NCI-H187 treated with DMSO at 0.1 percent for 48 hours (cell line): ENCODE measurements around the gene TMC4.
A peak's percentile ranks its signal among the peaks of the same experiment; 100 is the strongest.

Source experiments
- DNase-seq: peaks from one replicate; lab custom pipeline; 2025; lab: John Stamatoyannopoulos, UW

TMC4 gene

DNA sequence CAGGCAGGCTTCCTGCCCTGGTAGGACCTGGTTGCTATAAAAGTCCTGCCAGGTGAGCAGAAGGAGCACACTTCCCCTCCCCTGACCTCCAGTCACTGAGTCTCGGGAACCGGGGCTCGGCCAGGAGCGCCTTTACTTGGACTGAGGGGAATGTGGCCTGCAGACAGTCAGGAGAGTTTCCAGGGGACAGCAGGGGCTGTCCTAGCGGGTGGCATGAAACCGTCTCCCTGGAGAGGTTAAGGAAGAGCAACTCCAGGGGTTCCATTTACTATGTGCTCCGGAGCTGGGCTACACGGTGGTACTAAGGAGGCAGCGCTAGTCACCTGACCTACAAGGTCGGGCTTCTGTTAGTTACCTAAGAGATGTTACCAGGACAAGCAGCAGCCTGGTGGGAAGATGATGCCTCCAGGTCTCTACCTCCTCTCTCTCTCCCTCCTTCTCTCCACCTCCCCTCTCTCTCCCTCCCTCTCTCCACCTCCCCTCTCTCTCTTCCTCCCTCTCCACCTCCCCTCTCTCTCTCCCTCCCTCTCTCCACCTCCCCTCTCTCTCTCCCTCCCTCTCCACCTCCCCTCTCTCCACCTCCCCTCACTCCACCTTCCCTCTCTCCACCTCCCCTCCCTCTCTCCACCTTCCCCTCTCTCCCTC is 39.5 kb downstream of the TMC4 start:
- DNase-seq, result no peak

DNA sequence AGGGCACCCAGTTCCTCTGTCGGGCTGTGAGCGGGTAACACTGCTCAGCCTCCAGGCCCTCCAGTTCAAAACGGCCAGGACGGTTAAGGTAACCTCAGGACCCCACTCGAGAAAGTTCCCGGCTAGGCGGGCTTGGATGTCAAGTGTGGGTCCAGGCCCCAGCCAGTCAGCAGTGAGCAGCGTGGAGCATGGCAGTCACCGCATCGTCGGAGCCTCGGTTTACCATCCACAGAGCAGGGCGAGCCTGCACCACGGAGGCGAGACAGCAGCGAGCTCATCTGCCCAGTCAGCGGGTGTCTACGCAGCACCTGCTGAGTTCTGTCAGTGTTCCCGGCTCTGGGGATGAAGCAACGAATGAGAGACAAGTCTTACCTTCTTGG is 43.4 kb downstream of the TMC4 start:
- no peak for DNase-seq

DNA sequence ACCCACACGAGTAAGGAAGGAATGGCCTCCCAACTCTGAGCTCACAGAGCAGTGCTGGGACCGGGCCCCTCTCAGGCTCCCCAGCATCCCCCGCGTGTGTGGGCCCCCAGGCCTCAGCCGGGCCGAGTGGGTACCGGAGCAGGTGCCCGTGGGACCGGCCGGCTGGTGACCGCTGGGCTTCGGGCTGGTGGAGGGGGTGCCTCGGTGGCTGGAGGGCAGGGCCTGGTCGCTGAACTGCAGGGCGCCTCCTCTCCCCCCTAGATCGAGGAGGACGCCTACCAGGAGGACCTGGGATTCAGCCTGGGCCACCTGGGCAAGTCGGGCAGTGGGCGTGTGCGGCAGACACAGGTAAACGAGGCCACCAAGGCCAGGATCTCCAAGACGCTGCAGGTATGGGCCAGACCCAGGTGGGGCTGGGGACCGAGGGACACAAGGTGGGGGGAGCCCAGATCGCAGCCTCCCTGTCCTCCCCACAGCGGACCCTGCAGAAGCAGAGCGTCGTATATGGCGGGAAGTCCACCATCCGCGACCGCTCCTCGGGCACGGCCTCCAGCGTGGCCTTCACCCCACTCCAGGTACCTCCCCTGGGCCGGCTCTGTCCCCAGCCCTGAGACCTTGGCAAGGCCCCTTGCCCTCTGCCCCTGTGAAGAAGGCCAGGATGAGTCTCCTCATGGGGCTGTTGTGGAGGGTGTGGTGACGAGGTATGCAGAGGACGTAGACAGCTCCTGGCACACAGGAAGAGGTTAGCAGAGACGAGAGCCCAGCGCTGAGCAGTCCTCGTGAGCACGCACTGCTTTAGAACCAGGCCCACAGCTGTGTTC is 44.0 kb downstream of the TMC4 start:
- DNase-seq, result no peak

DNA sequence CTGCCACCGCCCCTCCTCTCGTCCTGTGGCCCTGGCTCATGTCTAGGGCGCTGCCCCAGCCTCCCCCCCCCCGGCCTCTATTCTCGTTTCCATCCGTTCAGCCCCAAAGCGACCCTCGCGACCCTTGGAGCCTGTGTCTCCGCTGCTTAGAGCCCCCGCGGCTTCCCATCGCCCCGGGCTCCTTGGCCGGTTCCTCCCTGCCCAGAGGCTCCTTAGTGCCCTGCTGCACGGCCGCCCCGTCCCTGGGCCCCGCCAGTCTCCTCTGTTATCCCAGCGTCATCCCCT is 44.6 kb downstream of the TMC4 start:
- DNase-seq, result no peak

DNA sequence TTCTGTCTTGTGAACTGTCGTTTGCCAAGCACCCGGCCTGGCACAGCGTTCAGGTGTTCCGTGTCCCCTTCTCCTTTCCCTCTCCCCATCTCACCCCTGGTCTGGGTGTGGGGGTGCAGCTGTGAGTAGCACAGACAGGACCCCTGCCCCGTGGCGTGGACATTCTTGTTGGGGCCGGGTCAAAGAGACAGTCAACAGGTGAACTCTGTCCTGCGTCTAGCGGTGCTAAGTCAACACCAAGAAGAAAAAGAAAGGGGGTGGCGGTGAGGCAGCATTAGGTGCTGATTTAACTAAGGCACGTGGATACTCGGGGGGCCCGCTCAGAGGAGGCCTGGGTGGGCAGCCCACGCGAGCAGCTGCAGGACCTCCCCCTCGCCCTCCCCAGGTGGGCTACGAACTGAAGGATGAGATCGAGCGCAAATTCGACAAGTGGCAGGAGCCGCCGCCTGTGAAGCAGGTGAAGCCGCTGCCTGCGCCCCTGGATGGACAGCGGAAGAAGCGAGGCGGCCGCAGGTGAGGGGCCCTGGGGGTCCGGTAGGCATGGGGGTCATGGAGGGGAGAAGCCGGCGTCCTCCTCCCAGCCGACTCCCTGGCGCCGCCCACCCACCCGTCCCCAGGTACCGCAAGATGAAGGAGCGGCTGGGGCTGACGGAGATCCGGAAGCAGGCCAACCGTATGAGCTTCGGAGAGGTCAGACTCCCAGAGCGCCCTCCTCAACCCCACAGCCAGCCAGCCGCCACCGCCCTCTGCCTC is 45.1 kb downstream of the TMC4 start:
- DNase-seq, result no peak

DNA sequence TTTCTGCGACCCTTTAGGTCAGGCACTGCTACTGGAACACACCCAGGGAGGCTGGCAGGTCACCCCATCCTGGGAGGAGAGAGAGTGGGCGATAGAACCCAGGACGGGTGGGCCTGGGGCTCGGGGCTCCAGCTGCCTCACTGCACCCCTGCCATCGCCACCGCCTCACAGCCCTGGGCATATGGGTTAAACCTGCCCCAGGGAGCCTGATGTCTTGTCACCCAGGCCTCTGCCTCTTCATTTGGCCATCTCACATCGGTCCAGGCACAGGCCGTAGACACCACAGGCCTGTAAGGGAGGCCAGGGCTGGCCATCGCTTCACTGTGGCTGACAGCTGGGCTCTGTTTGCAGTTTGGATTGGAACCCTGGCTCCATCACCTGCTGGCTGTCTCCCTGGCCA is 47.2 kb downstream of the TMC4 start:
- no peak for DNase-seq

DNA sequence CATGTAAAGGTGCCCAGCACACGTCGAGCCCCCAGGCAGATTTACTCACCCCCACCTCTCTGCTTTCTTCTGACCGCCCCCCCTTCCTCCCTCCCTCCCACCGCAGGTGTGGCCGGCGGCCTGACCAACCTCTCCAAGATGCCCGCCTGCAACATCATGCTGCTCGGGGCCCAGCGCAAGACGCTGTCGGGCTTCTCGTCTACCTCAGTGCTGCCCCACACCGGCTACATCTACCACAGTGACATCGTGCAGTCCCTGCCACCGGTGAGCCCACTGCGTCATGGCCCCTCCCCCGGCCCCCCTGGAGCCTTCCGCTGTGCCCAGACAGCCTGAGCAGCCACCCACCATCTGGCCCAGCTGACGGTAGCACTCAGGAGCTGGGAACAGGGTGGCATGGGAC is 48.6 kb downstream of the TMC4 start:
- DNase-seq, result no peak

DNA sequence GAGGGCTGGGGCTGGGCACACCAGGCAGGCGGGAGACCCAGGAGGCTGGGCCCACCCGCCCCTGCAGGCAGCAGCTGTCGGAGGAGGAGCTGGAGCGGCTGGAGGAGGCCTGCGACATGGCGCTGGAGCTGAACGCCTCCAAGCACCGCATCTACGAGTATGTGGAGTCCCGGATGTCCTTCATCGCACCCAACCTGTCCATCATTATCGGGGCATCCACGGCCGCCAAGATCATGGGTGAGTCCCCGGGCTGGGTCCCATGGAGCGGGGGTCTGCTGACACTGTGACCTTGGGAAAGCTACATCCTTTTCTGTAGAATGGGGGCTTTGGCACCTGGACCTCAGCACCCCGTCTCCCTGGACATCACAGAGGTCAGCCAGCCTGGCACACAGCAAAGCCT is 49.3 kb downstream of the TMC4 start:
- no peak for DNase-seq

DNA sequence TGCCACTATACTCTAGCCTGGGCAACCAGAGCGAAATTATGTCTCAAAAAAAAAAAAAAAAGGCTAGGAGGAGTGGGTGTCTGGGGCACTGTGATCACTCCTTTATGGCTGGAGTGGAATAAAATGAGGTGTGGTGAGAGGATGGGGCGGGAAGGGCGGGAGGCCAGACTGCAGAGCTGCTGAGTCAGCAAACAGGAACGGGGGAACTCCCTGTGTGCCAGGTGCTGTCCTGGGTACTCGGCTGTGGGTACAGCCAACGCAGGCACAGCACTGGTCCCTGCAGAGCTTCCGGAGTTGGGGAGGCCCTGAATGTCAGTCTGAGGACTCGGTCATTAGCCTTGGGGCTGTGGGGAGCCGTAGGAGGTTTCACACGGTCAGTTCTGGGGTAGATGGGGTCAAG is 51.7 kb downstream of the TMC4 start:
- no peak for DNase-seq

DNA sequence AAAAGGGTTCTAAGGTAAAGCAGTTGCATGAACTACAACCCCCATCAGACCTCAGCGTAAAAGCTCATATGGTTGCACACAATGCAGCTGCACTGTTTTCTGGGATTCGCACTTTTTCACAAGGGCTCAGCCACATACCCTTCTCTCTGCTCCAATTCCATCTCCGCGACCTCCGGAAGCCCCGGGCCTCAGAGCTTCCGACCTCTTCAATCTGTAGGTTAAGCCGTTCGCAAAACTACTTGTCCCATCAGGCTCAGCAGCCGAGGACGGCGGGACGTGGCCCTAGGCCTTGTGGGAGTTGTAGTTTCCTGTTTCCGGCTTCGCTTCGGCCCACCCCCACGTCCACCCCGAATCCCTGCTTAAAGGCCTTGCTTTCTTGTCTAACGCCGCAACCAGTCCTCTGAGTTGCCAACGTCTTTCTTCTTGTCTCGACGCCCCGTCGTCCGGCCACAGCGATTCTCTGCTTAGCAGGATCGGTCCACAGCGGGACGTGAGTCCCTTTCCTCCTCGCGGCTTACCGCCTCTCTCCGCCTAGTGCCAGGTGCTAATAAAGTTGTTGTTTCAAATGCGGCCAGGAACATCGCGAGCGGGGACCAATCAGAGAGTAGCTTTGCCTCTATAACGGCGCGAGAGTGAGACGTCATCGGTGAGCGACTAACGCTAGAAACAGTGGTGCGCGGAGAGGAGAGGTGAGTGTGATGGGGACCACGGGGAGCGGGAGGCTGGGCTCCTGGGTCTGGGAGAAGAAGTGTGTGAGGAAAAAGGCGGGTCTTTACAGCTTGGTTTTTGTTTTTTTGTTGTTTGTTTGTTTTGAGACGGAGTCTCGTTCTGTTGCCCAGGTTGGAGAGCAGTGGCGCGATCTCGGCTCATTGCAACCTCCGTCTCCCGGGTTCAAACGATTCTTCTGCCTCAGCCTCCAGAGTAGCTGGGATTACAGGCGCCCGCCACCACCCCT is 57.6 kb downstream of the TMC4 start, which contains the start of the genes PRPF31 and TFPT:
Gene PRPF31, plus strand, starts transcription at position 646 of the 955 bp plus-strand sequence. CDS start 2,525 bp downstream, outside the sequence.
Gene TFPT, minus strand, starts transcription at position 549 of the 955 bp plus-strand sequence. Its CDS starts 388 bp downstream, at position 161.
- DNase-seq, result peak; percentile 94

DNA sequence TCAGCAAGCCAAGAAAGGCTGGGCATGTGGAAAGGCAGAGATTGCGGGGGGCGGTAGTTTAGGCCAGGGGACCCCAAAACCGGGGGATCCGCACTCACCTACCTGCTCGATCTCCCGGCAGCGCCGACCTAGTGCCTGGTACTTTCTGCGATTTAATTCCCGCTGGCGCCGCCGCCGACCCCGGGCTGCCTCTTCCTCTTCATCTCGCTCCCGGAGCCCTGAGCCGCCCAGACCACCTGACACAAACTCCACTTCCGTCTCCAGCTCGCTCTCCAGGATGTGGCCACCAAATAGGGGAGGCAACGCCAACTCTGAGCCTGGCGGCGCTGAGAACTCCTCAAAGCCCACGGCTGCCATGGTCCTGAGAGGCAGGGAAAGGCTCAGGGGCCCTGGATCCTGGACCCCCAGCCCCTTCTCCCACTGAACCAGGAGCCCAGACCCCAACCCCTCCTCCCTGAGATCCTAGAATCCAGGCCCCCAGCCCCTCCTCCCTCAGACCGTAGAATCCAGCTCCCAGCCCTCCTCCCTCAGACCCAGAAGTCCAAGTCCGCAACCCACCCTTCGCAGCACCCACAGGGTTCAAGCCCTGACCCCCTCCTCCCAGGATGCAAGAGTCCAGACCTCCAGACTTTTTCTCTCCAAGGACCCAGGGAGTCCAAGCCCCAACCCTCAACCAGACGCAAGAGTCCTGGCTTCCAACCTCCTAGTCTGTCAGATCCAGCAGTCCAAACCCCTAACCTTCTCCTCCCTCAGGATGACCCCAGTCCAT is 58.4 kb downstream of the TMC4 start:
- DNase-seq, result no peak
